Measurements from ENCODE around the gene NFYB. TPM values are rescaled to one million over a fixed set of nuclear protein-coding genes. Genes with fewer than 3 reads are reported as not detected.
A peak's percentile ranks its signal among the peaks of the same experiment; 100 is the strongest.

Gene NFYB
- 29.7 and 34.8 TPM in 2 replicates for total RNA-seq (2014; rRNA removed; shearing (Covaris generic))

- peak; percentile 97 for DNase-seq (ENCODE audit: low read depth)
Observed at GRCh38 chr12:104137902-104138796, at the start of gene NFYB. TSS of gene NFYB (minus strand) at chr12:104138210. CDS start at chr12:104135453, 2,757 bp downstream.

GRCh38 chr12:104187446-104188155, 49.6 kb upstream of the NFYB start:
- DNase-seq (ENCODE audit: low read depth) = peak; percentile 5

- DNase-seq (ENCODE audit: low read depth) = no peak
Observed at GRCh38 chr12:104183443-104183842, 45.4 kb upstream of the NFYB start.

GRCh38 chr12:104182621-104183378, 44.8 kb upstream of the NFYB start:
- peak; percentile 17 for DNase-seq (ENCODE audit: low read depth)

GRCh38 chr12:104182144-104182543, 44.1 kb upstream of the NFYB start:
- DNase-seq (ENCODE audit: low read depth) = peak; percentile 94

- peak; percentile 92 for DNase-seq (ENCODE audit: low read depth)
Observed at GRCh38 chr12:104181313-104181712, 43.3 kb upstream of the NFYB start.

- DNase-seq (ENCODE audit: low read depth) = peak; percentile 42
Observed at GRCh38 chr12:104180374-104180773, 42.4 kb upstream of the NFYB start.

GRCh38 chr12:104177663-104178501, 39.9 kb upstream of the NFYB start:
- DNase-seq (ENCODE audit: low read depth) = peak; percentile 97

- no peak for DNase-seq (ENCODE audit: low read depth)
Observed at GRCh38 chr12:104177336-104177662, 39.3 kb upstream of the NFYB start.

GRCh38 chr12:104175726-104176247, 37.8 kb upstream of the NFYB start:
- DNase-seq (ENCODE audit: low read depth) = no peak

- DNase-seq (ENCODE audit: low read depth) = peak; percentile 78
Observed at GRCh38 chr12:104173804-104174203, 35.8 kb upstream of the NFYB start.

- DNase-seq (ENCODE audit: low read depth) = no peak
Observed at GRCh38 chr12:104172570-104172947, 34.5 kb upstream of the NFYB start.

- no peak for DNase-seq (ENCODE audit: low read depth)
Observed at GRCh38 chr12:104171785-104172569, 34.0 kb upstream of the NFYB start.

- no peak for DNase-seq (ENCODE audit: low read depth)
Observed at GRCh38 chr12:104168596-104168995, 30.6 kb upstream of the NFYB start.

GRCh38 chr12:104167519-104168458, 29.8 kb upstream of the NFYB start:
- DNase-seq (ENCODE audit: low read depth) = peak; percentile 33

GRCh38 chr12:104166465-104166864, 28.5 kb upstream of the NFYB start:
- no peak for DNase-seq (ENCODE audit: low read depth)

GRCh38 chr12:104165801-104166200, 27.8 kb upstream of the NFYB start:
- no peak for DNase-seq (ENCODE audit: low read depth)

GRCh38 chr12:104164634-104165033, 26.6 kb upstream of the NFYB start:
- DNase-seq (ENCODE audit: low read depth) = no peak

GRCh38 chr12:104163631-104164030, 25.6 kb upstream of the NFYB start:
- no peak for DNase-seq (ENCODE audit: low read depth)
